ENCODE results near the gene NF1.
"Not testable (repeated sequence)": the region's sequence is repeated elsewhere in the genome, so short reads cannot be mapped to it uniquely, and the experiment has no call there.

The NF1 gene

DNA sequence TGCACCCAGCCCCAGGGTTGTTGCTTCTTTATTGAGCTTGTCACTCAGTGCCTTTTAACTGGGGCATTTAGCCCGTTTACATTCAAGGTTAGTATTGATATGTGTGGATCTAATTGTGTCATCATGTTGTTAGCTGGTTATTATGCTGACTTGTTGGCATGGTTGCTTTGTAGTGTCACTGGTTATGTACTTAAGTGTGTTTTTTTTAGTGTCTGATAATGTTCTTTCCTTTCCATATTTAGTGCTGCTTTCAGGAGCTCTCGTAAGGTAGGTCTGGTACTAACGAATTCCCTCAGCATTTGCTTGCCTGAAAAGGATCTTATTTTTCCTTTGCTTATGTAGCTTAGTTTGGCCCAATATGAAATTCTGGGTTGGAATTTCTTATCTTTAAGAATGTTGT lies 33.5 kb downstream of the NF1 start:
- DNase-seq (ENCODE audit: extremely low spot score, insufficient read length, low read depth) (no peak), FAIRE-seq (no peak)

DNA sequence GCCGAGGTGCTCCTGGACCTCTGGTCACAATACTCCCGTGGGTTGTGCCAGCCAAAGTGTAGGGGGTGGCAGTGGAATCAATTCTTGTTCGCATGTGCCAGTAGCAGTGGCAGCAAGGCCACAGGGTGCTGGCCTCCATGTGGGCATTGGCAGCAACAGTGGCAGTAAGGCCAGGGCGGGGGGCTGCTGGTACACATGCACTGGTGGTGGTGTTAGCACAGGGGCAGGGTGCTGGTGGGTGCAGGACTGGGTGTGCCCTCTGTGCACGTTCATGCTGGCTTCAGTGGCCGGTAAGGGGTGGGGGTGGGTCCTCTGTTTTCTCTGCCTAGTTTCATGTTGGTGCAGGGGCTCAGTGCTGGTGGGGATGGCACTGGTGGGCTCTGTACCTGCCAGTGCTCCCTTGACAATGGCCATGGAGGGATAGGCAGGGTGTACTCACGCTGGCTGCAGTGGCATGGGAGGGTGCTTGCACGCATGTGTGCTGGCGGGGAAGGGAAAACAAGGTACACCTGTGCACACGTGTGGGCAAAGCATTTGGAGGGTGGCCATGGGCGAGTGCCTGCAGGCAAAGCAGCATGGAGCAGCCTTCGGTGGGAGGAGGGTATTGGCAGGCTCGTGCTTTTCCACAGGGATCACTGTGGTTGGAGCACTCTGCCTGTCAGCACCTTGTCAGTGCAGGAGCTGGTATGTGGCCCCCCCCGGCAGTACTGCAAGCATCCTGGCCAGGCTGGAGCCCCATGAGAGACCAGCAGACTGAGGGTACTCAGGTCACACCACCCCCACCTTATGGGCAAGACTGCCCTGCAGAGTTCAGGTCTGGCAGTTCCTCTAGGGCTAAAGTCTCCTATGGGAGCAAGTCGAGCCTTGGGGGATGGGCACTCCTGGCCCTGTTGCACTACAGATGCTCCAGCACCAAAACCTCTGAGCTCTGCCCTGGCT lies 35.8 kb downstream of the NF1 start:
- FAIRE-seq = no peak
- no peak for DNase-seq (ENCODE audit: extremely low spot score, insufficient read length, low read depth)

DNA sequence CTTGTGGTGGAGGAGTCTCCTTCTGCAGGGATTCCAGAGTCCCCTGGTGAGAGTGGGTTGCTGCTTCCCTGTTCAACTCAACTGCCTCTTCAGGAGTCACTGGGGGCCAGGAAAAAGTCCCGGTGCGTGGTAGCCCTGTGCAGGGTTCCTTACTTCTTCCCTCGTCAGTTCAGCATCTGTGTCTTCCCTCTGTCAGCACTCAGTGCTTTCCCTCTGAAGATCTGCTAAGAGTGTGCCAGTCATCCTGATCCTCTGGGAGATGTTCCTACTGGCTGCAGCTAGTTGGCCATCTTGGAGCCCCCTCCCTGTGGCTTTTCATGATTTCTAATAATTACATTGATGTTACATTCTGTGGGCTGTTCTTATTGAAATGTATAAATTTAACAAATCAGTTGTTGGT lies 36.5 kb downstream of the NF1 start:
- FAIRE-seq (no peak), DNase-seq (ENCODE audit: extremely low spot score, insufficient read length, low read depth) (no peak)

DNA sequence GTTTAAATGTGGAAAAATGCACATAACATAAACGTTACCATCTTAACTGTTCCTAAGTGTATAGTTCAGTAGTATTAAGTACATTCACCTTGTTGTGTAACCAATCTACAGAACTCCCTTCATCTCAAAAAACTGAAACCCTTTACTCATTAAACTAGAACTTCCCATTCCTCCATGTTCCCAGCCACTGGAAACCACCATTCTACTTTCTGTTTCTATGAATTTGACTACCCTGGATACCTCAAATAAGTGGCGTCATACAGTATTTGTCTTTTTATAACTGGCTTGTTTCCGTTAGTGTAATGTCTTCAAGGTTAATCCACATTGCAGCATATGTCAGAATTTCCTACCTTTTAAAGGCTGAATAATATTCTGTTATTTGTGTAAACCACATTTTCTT lies 38.2 kb downstream of the NF1 start:
- DNase-seq (ENCODE audit: extremely low spot score, insufficient read length, low read depth) = no peak
- no peak for FAIRE-seq

DNA sequence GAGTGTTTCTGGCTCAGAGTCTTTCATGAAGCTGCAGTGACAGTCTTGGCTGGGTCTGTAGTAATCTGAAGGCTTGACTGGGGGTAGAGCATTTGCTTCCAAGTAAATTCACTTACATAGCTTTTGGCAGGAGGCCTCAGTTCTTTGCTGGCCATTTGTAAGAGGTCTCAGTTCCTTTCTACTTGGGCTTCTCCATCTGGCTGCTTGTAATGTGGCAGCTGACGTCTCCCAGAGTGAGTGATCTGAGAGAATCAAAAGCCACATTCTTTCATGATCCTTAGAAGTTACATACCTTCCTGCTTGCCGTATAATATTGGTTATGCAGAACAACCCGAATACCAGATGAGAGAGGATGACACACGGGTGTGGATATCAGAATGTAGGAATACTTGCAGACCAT lies 39.8 kb downstream of the NF1 start:
- DNase-seq (ENCODE audit: extremely low spot score, insufficient read length, low read depth) (no peak), FAIRE-seq (no peak)

DNA sequence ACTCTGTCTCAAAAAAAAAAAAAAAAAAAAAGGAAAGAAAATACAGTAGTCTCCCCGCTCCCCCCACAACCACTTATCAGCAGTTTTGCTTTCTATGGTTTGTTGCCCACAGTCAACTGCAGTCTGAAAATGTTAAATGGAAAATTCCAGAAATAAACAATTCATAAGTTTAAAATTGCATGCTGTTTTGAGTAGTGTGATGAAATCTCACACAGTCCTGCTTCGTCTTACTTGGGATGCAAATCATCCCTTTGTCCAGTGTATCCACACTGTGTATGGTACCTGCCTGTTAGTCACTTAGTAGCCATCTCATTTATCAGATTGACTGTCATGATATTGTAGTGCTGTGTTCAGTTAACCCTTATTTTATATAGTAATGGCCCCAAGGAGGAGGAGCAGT lies 41.5 kb downstream of the NF1 start:
- FAIRE-seq (no peak), DNase-seq (ENCODE audit: extremely low spot score, insufficient read length, low read depth) (no peak)

DNA sequence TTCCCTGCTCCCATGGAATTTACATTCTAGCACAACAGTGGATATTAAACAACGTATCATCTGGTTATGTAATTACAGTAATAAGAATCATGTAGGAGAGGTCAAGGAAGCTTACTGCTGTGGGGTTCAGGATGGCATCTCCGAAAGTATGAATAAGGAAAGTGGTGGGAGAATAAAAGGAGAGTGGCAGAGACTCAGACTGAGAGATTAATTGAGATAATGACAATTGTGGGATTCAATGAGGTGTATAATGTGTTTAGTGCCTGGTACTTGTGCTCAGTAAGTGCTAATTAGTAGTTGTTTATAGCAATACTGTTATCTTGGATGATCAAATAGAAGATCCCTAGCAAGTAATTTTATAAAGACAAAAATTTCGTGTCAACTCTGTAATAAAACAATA lies 45.3 kb downstream of the NF1 start:
- DNase-seq (ENCODE audit: extremely low spot score, insufficient read length, low read depth) (no peak), FAIRE-seq (no peak)

DNA sequence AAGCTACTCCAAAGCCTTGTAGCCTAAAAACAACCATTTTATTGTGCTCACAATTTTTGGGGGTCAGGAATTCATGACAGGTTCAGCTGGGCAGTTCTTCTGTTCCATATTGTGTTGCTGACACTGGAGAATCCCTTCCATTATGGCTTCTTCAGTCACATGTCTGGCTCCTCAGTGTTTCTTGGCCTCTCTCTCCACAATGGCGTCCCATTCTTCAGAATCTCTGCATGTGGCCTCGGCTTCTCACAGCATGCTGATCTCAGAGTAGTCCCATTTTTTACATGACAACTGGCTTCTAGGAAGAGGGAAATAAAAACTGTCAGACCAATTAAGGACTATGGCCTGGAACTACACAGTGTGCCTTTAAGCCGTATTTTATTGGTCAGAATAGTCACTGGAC lies 49.7 kb downstream of the NF1 start:
- FAIRE-seq = no peak

DNA sequence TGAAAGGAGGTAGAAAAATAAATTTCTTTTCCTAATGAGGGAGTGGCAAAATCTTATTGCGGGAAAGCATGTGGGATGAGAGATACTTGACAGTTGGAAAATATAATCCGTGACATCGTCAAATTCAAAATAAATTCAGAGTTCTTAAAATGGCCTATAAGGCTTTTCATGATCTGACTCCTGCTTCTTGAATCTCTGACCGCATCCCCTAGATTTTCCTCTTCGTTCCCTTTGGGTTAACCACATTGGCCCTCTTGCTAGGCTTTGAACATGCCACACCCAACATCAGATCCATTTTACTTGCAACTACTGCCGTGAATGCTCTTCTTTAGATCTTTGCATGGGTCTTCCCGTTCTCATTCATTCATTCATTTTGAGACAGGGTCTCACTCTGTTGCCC lies 50.1 kb downstream of the NF1 start:
- FAIRE-seq (no peak), DNase-seq (ENCODE audit: extremely low spot score, insufficient read length, low read depth) (no peak)

More for the DNA sequence above, 49.7 kb downstream of the NF1 start:
- no peak for DNase-seq (ENCODE audit: extremely low spot score, insufficient read length, low read depth)

DNA sequence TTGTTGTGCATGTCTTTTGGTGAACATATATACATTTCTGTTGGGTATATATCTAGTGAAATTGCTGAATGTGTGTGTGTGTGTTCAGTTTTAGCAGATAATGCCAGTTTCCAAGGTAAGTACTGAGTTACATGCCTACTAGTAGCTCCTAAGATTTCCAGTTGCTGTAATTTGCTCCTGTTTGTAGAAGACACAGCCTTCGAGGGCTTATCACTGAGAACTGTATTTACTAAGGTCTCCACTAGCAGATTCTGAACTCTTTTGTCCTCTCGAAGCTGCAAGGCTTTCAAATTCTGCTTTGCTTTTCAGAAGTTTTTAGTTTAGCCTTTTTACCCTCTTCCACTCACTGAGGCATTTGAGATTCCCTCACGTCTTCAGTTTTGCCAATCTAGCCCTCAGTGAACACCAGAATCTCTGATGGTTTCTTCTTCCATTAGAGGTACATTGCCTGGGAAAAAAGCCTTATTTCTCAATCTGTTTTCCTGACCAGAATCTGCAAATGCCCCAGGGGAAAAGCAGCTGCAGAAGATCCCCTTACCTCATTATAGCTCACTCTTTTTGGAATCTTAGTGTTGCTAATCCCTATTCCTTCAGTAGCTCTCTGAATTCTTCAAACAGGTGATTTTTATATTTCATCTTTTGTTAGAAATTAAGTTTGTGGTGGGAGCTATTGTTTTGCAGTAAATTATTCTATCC lies 52.9 kb downstream of the NF1 start:
- no peak for DNase-seq (ENCODE audit: extremely low spot score, insufficient read length, low read depth)
- no peak for FAIRE-seq

DNA sequence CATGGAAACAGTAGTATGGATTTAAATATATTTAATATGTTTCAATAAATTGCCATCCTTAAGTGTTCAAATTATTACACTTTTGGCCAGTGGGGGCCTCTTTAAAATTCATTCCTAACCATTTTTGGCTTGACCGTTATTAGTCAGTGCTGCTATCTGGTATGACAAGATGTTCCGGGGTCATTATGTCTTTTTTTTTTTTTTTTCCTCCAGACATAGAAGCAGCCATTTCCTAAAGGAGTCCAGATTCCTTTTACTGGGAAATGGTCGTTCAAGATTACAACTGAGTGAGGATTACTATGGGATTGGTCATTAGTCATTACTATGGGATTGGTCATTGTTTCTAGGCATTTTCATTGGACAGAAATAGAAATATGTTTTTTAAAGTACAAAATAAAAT lies 53.4 kb downstream of the NF1 start:
- FAIRE-seq = no peak
- no peak for DNase-seq (ENCODE audit: extremely low spot score, insufficient read length, low read depth)

DNA sequence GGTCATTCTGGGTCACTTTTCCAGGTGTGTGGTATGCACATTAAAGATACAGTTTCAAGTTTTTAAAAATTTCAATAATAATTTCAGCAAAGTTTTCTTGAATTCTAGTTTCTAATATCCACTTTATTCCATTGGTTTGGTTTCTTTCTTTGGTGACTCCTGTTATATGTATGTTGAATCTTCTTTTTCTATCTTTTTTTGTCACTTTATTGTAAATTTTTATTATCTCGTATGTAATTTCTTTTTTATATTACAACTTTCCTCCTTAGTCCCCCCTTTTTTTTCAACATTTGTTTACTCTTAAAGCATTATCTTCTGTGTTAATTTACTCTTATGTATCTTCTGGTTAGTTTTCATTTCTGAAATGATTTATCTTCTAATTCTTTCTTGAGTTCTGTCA lies 57.5 kb downstream of the NF1 start:
- no peak for FAIRE-seq
- no peak for DNase-seq (ENCODE audit: extremely low spot score, insufficient read length, low read depth)

DNA sequence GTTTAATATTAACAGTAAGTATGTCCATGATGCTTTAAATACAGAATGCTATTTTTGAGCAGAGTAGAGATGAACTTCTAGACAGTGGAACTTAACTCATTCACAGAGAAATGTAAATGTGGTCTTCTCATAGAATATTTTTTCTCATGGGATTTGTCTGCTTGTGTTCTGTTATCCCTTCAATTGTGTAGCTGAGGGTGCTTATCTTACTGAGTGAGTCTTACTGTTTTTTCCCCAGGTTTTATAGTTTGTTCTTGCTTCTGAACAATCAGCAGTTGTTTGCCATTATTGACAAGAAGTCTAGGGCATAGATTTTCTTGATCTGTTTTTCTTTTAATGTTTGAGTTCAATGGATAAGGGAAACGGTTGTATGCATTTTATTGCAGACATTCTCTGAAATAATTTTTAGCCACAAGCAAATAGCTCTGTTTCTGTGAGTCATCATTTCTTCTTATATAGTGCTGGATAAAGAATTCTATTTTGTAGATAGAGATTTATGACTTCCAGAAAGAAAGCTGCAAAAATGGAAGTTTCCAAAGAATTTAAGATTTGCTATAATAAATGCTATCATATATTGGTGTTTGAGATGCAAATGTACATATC lies 60.5 kb downstream of the NF1 start:
- FAIRE-seq = no peak

DNA sequence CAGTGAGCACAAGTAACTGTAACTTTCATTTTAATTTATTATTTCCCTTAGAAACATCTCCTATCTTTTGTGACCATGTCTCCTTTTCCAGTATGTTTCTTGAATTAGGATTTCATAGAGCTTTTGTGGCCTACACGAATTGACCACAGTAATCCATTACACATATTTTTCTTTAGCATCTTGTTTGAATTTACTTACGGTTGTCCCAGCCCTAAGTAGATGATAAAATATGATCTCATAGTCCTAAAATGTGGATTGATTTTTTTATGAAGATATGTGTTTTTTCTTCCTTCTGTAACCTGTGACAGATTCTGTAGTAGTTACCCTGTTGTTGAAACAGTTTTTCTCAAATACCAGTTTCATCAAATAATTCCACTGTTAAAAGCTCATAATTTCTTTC lies 61.5 kb downstream of the NF1 start:
- DNase-seq (ENCODE audit: extremely low spot score, insufficient read length, low read depth) (no peak), FAIRE-seq (no peak)

More for the DNA sequence above, 60.5 kb downstream of the NF1 start:
- no peak for DNase-seq (ENCODE audit: extremely low spot score, insufficient read length, low read depth)

DNA sequence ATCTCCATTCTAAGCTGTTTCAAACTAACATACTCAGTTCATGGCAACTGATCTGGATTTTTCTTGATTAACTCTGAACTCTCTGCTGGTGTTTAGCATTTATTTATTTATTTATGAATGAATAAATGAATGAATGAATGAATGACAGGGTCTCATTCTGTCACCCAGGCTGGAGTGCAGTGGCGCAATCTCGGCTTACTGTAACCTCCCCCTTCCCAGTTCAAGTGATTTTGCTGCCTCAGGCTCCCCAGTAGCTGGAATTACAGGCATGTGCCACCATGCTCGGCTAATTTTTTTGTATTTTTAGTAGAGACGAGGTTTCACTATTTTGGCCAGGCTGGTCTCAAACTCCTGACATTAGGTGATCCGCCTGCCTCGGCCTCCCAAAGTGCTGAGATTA lies 62.1 kb downstream of the NF1 start:
- DNase-seq (ENCODE audit: extremely low spot score, insufficient read length, low read depth); FAIRE-seq: not testable (repeated sequence)

DNA sequence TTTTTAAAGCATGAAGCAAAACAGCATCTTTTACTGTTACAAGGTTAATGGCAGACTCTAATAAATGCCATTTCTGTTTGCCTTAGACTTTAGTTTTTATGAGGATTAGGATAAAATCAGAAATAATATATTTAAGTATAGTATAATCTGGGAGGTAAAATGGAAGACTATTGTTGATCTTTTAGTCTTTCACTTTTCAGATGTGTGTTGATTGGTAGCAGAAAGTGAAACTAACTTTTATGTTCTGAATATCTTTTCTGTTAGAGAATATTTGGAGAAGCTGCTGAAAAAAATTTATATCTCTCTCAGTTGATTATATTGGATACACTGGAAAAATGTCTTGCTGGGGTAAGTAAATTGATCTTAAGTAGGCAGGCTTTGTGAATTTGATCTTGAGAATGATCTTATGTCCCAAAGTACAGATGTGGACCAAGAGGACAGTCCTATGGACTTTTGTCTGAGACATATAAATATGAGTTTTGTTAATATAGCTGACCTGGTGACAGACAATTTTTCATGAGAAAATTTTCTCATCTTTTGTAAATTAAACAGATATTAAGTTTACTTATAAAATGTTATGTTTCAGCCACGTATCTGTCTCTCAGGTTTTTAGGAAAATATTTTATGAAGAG lies 64.1 kb downstream of the NF1 start:
- no peak for DNase-seq (ENCODE audit: extremely low spot score, insufficient read length, low read depth)
- FAIRE-seq = peak; percentile 64

DNA sequence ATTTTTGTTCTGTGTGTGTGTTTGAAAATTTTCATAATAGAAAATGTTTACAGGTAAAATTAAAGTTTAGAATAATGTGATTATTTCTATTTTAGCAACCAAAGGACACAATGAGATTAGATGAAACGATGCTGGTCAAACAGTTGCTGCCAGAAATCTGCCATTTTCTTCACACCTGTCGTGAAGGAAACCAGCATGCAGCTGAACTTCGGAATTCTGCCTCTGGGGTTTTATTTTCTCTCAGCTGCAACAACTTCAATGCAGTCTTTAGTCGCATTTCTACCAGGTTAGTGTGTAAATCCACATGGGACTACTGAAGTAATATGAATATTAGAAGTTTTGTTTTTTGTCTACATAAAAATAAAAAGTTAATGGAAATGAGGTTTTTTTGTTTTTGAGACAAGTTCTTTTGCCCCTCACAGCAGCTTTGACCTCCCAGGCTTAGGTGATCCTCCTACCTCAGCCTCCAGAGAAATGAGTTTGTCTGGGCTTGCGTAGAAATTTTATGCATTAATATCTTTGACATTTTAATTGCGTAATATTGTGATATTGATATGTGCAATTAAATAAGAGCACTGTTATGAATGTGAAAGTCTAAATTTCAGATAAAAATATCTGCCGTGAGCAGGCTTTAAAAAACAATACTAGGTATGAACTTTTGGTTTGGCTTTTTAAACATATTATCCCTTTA lies 68.5 kb downstream of the NF1 start:
- FAIRE-seq (no peak), DNase-seq (ENCODE audit: extremely low spot score, insufficient read length, low read depth) (no peak)

DNA sequence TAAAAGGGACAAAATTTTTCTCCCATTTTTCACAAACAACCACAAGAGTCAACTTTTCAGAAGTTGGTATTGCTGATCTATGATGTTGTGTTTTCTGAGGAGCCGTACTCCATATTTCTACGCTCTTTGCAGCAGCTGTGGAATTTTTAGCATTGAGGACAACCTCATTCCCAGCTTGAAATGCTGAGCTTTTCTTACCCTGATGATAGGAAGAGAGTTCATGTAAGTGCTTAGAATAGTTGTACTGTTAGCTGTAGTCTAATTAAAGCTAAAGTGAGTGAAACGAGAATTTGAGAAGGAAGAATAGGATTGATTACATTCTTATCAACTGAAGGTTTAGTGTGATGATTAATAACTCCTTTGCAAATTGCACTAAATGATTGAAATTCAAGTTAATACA lies 72.3 kb downstream of the NF1 start:
- no peak for DNase-seq (ENCODE audit: extremely low spot score, insufficient read length, low read depth)
- no peak for FAIRE-seq

DNA sequence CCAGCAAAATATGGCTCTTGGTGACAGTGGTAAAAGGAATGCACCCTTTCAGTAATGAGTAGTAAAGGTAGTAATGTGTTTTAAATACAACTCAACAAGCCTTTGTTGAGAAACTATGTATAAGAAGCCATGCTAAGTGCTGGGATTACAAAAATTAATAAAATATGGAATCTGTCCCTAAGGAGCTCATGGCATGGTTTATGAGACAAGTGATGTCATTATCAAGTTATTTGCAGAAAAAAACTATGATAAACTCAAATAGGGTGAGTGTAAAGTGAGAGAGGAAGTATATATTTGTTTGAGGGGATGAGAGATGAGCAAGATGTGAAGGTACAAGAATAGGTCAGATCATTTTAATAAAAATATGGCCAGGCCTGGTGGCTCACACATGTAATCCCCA lies 76.9 kb downstream of the NF1 start:
- no peak for FAIRE-seq
- DNase-seq (ENCODE audit: extremely low spot score, insufficient read length, low read depth) = no peak

DNA sequence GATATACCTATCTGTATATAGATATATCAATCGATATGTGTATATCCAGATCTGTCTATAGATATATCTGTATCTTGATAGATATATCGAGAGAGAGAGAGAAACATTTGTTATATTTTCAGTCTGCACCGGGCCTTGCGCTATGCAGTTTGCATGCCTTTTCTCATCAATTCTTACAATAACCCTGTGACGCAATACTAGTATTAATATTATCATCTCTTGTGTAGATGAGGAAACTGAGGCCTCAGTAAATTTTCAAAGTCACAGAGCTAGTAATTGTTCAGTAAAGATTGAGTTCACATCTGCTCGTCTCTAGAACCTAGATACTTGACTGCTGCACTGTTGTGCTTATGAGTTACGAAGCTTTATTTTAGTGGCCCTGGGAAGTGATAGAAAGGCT lies 77.6 kb downstream of the NF1 start:
- DNase-seq (ENCODE audit: extremely low spot score, insufficient read length, low read depth) (no peak), FAIRE-seq (no peak)
